GM12873 (cell line): ENCODE results near the gene DMPK.
A peak's percentile ranks its signal among the peaks of the same experiment; 100 is the strongest.

Experiments
- TF ChIP-seq, protein P1 (sequence below): IDR thresholded peaks from 2 replicates; pipeline ENCODE4 v1.5.1; 2012; ENCODE audit warnings: low read depth, mild to moderate bottlenecking, moderate library complexity, low read length, control low read depth; ENCODE audit not compliant: insufficient read depth; ENCODE audit errors: missing control alignments

Gene DMPK

DNA sequence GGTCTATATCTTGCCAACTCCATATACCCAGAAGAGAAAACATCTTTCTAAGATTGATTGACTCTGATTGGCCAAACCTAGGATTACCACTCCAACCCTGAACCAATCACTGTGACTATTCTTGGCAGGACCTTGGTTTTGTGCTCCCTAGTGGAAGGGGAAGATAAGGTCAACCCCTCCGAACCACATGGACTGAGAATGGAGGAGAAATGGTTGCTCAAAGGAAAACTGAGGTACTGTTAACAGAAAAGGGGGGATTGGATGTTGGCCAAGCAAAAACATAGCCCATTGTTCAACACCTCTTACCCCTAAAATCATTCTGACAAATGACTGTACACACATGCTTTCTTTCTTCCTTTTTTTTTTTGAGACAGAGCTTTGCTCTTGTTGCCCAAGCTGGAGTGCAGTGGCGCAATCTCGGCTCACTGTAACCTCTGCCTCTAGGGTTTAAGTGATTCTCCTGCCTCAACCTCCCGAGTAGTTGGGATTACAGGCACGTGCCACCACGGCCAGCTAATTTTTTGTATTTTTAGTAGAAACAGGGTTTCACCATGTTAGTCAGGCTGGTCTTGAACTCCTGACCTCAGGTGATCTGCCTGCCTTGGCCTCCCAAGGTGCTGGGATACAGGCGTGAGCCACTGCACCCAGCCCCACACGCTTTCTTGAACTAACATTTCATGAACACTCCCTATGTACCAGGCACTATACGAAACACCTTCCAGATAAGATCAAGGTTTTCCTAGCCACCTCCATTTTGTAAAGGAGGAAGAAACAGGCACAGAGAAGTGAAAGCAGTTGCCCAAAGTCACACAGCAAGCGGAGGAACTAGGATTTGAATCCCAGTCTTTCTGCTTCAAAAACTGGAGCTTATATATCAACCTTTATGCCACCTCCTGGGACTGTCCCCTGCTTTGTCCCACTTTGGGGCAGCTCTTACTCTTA is 42.5 kb downstream of the DMPK start:
- TF ChIP-seq, protein P1, sequence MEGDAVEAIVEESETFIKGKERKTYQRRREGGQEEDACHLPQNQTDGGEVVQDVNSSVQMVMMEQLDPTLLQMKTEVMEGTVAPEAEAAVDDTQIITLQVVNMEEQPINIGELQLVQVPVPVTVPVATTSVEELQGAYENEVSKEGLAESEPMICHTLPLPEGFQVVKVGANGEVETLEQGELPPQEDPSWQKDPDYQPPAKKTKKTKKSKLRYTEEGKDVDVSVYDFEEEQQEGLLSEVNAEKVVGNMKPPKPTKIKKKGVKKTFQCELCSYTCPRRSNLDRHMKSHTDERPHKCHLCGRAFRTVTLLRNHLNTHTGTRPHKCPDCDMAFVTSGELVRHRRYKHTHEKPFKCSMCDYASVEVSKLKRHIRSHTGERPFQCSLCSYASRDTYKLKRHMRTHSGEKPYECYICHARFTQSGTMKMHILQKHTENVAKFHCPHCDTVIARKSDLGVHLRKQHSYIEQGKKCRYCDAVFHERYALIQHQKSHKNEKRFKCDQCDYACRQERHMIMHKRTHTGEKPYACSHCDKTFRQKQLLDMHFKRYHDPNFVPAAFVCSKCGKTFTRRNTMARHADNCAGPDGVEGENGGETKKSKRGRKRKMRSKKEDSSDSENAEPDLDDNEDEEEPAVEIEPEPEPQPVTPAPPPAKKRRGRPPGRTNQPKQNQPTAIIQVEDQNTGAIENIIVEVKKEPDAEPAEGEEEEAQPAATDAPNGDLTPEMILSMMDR = no peak

- TF ChIP-seq, protein P1 = no peak
These were observed 49.0 kb downstream of the DMPK start, which contains the start of gene MEIOSIN for GRCh38 chr19:45733160-45733810. Gene MEIOSIN (plus strand): TSS chr19:45733439. CDS start chr19:45735377, 1,938 bp downstream.

GRCh38 chr19:45730368-45731288 is 51.7 kb downstream of the DMPK start, which contains the start of gene FBXO46:
Gene FBXO46 (minus strand): TSS chr19:45730896. CDS start chr19:45713495, 17,401 bp downstream.
- TF ChIP-seq, protein P1 = peak; percentile 34

DNA sequence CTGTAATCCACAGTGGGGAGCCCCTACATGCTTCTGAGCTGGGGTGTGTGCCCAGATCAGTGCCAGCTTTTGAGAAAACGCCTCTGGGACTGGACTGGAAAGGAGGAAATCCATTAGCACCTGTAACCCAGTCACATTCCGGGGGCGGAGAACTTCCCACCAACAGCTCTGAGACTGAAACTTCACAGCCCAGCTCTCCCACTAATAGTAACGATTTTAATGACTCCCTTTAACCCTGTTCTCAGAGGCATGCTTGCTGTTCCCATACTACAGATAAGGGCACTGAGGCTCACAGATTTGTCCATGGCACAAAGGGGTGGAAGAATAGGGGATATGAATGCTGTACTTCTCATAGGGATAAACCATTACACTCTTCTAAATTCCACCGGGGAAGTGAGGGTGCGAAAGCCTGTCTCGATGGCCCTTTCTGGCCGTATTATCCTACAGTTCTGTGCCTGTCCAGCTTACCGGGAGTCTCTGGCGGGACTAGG is 52.4 kb downstream of the DMPK start:
- TF ChIP-seq, protein P1 = no peak
